Right lung (tissue), 10 donors: ENCODE results near the gene KLHL14. TPM values are rescaled to one million over a fixed set of nuclear protein-coding genes. Genes with fewer than 3 reads are reported as not detected.
"Not testable (repeated sequence)": the region's sequence is repeated elsewhere in the genome, so short reads cannot be mapped to it uniquely, and the experiment has no call there.

ENCODE experiments used
- DNase-seq, 2 donors: peaks; one replicate each; pipeline ENCODE4 v3.0.0-alpha.2; 2013
- long read RNA-seq, 8 donors: transcript quantifications; one replicate each; lab custom pipeline, GENCODE V29; 2026
- polyA plus RNA-seq, 5 donors: library from polyadenylated mRNA; unstranded; fragments of 120-200 nt; gene quantifications; one replicate each; pipeline versions ENCODE4 v1.2.1 to v1.2.3, GENCODE V29; 2013; ENCODE audit warnings: inconsistent platforms in 1 of 5, low replicate concordance in 1 of 5; ENCODE audit not compliant: insufficient read length in 5 of 5, insufficient read depth in 1 of 5

The KLHL14 gene, protein sequence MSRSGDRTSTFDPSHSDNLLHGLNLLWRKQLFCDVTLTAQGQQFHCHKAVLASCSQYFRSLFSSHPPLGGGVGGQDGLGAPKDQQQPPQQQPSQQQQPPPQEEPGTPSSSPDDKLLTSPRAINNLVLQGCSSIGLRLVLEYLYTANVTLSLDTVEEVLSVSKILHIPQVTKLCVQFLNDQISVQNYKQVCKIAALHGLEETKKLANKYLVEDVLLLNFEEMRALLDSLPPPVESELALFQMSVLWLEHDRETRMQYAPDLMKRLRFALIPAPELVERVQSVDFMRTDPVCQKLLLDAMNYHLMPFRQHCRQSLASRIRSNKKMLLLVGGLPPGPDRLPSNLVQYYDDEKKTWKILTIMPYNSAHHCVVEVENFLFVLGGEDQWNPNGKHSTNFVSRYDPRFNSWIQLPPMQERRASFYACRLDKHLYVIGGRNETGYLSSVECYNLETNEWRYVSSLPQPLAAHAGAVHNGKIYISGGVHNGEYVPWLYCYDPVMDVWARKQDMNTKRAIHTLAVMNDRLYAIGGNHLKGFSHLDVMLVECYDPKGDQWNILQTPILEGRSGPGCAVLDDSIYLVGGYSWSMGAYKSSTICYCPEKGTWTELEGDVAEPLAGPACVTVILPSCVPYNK
- polyA plus RNA-seq: 1 to 10 TPM in 2 of 5 donors, under 1 TPM in 3; 0.78 to 1.5 (median 0.96) TPM
- long read RNA-seq, donor 1: 0 reads
- long read RNA-seq, donor 2: 0 reads
- long read RNA-seq, donor 3: 0 reads
- long read RNA-seq, donor 4: 0 reads
- long read RNA-seq, donor 5: 0 reads
- long read RNA-seq, donor 6: 0 reads
- long read RNA-seq, donor 7: 0 reads
- long read RNA-seq, donor 8: 0 reads

DNA sequence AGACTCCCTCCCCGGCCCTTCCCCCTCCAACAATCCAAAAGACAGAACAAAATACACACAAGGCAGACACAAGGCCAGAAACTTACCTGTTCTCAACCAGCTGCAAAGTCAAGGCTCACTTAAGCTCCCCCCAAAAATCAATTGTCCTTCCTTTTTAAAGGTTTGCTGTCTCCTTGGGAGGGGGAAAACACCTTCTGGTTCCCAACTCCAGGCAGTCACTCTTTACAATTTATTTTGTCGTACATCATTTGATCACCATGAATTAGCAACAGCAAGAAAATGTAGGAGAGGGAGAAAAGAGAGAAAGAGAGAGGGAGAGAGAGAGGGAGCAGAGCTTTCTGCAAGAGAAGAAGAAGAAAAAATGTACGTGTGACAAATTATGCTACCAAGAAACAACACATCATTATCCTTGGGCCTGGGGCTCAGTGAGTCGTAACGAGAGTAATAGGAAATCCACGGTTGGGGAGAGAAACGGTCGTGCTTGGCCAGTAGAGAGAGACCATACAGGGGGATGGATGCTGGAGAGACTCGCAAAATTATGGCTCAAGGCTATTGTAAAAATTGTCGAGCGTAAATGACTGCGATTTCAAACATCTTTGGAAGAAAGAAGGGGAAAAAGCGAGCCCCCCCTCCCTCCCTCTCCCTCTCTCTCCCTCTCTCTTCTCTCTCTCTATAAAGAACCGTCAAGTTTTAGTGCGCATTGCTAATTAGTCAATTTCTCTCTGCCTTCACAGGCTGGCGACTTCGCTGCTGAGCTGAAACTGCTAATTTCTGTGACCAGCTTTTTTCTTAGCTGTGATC is at the start of gene KLHL14:
TSS of gene KLHL14 (minus strand) at position 443 of the 801 bp plus-strand sequence. CDS start 2,432 bp downstream, outside the sequence.
- no peak for DNase-seq

DNA sequence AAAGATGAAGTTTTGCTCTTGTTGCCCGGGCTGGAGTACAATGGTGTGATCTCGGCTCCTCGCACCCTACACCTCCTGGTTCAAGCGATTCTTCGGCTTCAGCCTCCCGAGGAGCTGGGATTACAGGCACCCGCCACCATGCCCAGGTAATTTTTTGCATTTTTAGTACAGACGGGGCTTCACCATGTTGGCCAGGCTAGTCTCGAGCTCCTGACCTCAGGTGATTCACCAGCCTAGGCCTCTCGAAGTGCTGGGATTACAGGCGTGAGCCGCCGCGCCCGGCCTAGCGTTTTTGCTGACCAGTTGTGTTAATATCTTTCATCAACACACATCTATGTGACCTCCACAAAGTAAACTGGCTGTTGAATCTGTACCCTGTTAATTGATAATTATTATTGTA is 49.4 kb upstream of the KLHL14 start:
- DNase-seq: no peak

DNA sequence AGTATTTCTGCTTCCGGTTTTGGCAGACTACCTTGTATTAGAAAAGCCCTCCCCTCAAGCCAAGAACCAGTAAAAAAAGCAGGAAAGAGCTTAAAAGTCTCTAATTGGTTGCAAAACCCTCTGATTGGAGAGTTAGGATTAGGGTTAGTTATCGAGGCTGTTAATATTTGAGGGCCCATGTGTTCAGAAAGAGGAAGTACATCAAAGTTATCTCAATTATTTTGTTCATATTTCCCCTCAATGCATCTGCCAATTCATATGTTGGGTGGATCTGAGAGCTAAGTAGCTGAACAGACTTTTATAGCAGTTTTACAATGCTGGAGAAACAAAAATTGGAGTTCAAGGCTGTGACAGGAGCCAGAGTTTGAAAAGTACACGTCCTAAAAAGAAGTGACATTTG is 43.1 kb upstream of the KLHL14 start:
- DNase-seq: no peak

DNA sequence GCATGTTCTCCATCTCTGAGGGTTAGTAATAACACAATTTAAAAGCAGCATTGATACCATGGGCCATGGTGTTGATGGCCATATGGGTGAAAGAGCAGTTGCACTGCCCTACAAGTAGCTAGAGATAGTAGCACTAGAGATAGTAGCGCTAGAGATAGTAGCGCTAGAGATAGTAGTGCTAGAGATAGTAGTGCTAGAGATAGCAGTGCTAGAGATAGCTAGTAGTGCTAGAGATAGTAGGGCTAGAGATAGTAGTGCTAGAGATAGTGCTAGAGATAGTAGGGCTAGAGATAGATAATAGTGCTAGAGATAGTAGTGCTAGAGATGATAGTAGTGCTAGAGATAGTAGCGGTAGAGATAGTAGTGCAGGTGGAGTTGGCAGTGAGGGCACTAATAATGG is 39.5 kb upstream of the KLHL14 start:
- no peak for DNase-seq

DNA sequence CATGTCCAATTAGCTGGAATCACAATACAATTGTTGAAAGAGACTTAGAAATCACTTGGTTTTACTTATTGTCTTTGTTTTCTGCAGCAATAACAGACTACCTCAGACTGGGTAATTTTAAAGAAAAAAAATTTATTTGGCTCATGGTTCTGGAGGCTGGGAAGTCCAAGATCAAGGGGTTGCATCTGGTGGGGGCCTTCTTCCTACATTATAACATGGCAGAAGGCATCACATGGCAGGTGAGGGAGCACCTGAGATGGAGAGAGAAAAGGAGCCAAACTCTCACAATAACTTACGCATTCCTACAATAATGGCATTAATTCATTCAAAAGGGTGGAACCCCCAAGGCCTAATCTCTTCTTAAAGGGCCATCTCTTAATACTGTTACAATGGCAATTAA is 37.5 kb upstream of the KLHL14 start:
- DNase-seq: no peak

DNA sequence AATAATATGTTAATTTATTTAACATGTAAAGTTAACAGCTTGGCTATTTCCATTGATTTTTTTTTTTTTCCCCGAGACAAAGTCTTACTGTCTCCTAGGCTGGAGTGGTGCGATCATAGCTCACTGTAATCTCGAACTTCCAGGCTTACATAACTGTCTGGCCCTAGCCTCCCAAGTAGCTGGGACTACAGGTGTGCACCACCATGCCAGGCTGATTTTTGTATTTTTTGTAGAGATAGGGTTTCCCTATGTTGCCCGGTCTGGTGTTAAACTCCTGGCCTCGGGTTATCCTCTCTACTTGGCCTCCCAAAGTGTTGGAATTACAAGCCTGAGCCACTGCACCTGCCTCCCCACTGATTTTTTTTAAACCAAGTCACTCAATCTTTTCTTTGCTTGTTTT is 32.5 kb upstream of the KLHL14 start:
- DNase-seq: no peak

DNA sequence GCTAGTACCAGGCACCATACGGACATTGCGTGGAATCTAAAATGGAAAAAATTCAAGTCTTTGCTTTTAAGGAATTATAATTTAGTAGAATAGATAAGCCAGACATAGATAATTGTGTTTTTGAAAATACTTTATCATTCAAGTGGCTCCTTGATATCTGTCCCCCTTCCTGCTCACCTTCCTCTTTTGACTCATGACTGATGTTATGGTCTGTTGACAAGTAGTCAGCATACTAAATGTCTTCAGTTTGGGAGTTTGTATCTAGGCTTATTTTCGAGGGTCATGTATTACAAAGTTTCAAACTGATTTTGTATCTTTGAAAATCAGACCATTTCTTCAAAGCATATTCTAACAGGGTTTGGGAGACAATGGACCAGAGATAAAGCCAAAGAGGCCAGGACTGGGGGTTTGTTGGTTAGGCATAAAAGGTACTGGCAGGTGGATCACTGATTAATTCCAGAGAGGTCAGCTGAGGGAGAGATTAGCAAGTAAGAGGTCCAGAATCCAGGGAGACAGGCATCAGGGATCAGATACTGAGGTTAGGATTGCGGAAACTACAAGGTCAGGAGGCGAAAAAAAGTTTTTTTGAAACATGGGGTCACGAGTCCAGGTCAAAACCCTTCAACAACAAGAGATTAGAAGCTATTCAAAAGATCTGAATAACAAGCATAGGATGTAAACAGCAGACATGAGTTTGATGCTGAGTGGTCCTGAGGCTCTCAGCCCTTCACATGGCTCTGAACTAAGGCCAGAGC is 31.5 kb upstream of the KLHL14 start:
- no peak for DNase-seq

DNA sequence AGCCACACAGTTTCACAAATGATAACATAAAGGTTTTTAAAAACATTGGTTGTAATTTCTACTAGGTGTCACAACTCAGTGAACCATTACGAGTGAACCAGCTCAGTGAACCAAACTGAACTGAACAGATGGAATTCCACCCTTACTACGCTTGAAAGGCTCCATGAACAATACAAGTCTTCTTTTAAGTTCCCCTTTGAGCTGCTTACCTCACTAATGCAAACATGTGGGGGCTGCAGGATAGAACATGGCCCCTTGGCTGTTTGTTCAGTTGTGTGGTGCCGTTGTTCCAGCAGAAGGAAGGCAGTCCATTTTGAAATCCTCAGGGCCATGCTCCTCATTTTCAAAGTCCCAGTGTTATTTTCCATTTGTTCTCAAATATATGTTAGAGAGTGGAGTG is 30.7 kb upstream of the KLHL14 start:
- DNase-seq: no peak

DNA sequence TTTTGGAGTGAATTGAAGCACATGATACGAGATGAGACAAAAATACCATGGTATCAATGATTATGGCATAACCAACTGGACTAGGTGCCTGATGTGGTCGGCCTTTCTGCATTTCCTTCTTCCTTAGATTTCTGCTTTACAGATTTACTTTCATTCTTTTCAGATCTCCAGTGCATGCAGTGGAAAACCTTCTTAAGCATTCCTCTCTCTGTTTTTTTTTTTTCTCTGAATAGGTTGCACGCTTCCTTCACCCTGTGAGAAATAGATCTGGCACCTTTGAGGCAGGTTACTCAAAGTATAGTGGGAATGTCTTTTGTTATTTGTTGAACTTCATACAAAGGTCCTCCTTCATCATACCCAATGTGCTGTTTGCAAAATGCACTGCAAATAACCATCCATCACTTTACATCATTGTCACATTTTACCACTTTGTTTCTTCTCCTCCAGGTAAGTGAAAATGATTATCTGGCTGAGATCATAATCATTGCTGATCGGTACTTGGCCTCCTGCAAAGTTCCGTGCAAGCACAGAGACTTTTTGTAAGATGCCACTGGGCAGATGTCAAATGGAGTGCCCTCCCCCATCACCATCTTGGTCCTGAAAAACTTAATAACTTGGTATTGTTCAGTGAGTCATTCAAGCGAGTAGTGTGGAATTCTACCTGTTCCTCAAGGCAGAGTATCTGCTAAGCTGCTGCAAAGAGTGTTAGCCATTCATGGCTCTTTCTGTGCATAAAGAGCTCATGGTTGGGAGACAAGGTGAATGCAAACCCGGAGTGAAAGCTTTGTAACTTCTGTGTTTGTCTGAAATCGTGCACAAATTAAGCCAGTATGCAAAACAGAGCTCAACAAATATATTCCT is 30.0 kb upstream of the KLHL14 start:
- DNase-seq: no peak

DNA sequence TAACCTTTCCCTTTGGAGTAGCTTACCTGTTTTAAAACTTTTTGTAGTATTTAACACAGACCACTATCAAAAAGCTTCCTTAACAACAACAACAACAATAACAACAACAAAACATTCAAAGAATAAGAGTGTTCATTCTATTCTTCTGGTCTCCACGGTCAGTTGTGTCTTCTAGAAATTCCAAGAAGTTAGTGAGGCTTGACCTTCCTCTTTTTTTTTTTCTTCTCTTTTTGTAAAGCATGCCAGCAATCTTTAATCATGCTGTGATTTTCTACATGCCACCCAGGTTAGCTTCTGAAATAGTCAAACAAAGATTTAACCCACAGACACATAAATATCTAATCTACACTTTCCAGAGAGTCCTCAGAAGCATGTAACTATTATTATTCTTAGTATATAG is 28.4 kb upstream of the KLHL14 start:
- DNase-seq: no peak

DNA sequence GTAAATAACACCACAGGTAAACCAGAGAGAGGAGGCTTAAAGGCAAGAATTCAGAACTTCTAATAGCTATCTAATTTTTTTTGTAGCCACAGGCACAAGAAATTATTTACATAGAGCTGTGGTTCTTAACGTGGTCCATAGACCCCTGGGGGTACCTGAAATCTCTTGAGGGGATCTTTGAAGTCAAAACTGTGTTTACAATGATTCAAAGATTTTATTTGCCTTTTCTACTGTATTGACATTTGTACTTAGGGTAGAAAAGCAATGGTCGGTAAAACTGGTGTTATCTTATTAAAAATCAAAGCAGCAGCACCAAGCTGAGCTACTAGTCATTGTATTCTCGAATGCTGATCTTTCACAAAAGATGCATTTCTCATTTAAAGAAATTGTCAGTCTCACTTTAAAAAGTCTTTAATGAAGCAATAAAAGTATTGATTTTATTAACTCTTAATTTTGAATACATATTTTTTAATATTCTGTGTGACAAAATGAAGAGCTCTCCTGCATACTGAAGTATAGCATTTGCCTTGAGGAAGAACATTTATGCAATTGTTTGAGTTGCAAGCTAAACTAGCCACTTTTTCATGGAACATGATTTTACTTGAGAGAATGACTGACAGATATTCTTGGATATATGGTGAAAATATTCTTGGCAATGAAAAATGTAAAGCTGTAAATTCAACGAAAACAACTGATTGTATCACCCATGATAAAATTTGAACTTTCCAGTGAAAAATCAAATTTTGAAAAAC is 25.6 kb upstream of the KLHL14 start:
- no peak for DNase-seq

DNA sequence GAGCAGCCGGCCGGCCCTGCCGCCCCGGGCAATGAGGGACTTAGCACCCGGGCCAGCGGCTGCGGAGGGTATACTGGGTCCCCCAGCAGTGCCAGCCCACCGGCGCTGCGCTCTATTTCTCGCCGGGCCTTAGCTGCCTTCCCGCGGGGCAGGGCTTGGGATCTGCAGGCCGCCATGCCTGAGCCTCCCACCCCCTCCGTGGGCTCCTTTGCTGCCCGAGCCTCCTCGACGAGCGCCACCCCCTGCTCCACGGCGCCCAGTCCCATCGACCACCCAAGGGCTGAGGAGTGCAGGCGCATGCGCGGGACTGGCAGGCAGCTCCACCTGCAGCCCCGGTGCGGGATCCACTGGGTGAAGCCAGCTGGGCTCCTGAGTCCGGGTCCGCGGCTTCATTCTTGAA is 21.8 kb upstream of the KLHL14 start:
- DNase-seq: not testable (repeated sequence)

DNA sequence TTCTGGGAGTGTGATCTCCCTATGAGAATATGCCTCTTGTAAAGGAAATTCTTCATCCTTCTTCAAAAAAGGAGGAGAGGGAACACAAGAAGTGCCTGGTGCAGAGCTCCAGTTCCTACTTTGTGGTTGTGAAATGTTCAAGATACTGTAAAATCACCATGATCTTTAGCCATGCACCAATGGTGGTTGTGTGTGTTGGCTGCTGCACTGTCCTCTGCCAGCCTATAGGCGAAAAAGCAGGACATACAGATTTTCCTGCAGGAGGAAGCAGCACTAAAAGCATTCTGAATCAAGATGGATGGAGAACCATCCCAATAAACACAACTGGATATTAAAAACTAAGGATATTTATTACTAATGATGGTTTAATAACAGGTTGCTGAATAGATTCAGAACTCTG is 6.2 kb upstream of the KLHL14 start:
- DNase-seq: no peak

DNA sequence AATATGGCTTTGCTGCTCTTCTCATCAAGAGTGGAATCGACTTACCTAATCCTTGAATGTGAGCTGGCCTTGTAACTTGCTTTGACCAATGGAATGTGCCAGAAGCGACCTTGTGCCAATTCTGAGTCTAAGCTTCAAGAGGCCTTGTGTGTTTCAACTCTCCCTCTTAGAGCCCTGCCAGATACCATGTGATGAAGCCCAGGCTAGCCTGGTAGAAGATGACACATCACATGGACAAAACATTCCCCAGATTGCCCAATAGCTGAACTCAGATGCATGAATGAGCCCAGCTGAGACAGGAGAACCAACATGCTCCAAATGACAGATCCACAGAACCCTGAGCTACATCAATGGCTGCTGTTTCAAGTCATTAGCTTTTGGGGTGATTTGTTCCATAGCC is 4.2 kb upstream of the KLHL14 start:
- DNase-seq: no peak

DNA sequence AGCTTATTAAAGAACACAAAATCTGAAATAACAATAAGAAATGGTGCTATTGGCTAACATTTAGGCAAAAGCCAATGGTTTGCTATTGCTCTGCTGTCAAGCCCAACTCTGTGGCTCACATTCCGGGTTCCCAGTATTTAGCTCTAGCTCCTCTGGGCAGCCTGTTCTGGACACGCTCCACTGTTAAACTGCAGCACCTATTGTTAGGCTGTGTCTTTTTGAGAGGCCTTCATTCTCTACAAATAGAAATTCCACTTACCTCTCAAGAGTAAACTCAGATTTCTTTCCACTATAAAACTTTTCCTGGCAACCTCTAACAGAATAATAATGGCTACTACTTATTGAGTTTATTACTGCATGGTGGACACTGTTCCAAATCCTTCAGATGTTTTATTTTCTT is 3.7 kb upstream of the KLHL14 start:
- no peak for DNase-seq

DNA sequence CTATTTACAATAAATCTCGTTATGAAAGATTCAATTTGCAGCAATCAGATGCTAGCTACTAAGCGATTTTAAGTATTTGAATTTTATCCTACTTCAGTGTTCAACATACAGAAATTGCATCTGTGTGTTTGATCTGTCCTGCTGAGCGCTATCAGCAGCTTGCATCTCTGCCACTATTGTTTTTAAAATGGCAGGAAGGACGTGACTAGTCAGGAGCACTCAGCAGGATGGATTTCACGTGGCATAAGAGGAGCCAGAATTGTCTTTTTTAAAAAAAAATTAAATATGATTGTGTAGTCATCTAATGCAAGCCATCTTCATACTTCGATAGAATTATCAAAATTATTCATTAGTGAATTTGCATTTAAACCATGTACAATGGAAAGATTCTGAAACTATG is 2.8 kb upstream of the KLHL14 start:
- DNase-seq: no peak

DNA sequence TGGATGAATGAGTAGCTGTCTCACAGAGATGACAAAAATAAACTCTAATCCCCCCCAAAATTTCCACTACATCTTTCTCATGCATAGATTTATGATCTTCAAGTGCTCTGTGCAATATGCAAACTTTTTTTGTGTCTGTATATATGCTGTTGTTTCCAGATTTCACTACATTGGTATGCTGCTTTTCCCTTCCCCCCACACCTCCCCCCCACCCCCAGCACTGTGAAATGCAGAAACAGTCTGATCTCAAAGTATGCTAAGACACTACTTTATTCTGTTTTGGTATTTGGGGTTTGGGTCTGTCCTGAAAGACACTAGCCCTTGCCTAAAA is 524 bp upstream of the KLHL14 start:
- DNase-seq: no peak

DNA sequence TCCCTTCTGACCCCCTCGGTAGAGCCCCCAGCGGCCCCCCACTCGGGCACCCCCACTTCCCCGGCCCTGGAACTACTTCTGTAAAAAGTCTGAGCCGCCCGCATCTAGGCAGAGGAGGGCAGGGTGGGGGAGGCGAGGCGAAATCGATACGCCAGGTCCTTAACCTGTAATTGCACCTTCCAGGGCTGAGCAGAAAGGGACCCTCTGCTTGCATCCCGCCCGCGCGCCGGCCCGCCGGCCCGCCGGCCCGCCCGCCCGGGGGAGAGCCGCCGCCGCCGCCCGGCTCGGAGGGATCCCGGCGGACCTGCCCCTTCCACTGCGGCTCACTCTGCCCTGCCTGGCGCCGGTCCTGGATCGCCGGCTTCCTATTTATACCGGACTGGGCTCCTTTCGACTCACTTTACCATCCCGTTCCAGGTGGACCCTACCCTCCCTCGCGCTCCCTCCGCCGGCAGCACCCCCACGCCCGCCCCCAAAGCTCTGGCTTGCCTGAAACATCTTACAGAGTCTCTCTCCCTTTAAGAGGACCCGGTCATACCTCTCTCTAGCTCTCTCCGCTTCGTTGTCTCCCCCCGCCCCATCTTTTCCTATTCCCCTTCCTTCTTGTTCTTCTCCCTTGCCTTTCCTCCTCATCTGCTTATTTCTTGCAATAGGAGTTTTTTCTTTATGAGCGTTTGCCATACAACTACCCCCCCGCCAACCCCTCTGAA is 797 bp downstream of the KLHL14 start:
- DNase-seq: no peak

DNA sequence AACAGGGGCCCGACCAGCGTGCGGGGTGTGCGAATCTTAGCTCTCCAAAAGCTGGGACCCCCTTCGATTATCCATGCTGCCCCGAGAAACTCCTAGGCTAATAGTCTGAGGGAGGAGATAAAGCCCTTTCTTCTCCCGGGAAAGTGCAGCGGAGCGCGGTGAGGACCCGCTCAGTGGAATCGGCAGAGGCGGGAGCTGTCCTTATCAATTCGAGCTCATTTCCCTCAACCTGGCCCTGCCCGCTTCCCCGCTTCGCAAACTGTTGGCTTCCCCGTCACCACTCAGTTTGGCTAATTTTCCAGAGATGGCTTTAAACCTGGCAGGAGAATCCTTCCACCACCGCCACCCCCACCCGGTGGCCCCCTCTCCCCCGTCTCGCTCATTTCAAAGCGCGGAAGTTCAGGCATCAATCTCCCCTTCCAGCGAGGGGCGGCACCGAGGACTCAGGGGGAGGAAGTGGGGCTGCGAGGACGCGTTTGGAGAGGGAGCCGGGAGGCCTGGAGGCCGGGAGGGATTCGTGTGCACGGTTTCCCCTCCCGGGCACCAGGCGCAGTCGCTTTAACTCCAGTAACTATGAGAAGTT is 1.6 kb downstream of the KLHL14 start:
- DNase-seq: no peak
